ENCODE results near the gene ZNF236.
"Not testable (repeated sequence)": the region's sequence is repeated elsewhere in the genome, so short reads cannot be mapped to it uniquely, and the experiment has no call there.

The ZNF236 gene

DNA sequence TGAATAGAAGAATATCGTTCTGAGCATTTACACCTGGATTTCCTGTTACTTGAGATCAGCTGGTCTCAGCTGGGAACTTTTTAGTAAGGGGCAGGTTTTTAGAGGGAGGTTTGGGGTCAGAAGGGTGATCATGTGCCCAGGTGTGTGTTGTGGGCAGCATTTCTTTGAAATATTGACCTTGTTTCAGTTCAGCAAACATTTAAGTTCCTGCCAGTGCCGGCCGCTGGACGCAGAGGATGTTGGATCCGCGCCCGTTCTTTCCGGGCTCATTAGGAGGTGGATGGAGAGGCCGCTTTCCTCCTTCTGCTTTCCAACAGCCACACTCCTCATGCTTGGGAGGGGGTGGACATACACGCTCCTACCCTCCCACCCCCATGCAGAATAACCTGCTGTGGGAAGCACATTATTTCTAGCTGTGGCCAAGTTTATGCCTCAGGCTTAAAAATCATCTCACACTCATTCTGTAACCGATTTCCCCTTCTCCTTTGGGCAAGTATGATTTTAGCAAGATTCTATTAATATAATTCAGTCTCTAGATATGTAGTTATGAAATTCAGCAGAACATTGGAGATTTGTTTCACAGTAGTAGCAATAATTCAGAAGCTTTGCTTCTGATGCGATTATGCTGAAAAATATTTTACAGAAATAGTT, 131.4 kb downstream of the ZNF236 start:
- no peak for DNase-seq

- no peak for DNase-seq
Observed at GRCh38 chr18:76955524-76956170, 133.3 kb downstream of the ZNF236 start.

DNA sequence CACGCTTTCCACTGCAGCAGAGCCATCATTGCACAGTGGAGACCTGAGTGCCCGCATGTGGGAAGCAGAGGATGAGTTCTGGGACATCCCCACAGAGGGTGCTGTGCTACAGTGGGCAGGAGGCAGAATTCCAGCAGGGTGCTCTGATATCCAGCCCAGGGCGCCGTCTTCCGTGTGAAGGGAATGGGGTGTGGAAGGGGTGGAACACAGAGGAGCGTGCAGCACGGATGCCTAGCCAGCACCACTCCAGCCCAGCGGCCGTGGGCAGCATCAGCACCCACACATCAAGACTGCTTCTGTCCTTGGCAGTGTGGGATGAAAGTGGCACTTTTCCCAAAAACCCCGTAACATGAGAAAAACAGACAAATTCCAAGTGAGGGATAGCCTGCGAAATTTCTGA, 134.3 kb downstream of the ZNF236 start:
- DNase-seq: no peak

DNA sequence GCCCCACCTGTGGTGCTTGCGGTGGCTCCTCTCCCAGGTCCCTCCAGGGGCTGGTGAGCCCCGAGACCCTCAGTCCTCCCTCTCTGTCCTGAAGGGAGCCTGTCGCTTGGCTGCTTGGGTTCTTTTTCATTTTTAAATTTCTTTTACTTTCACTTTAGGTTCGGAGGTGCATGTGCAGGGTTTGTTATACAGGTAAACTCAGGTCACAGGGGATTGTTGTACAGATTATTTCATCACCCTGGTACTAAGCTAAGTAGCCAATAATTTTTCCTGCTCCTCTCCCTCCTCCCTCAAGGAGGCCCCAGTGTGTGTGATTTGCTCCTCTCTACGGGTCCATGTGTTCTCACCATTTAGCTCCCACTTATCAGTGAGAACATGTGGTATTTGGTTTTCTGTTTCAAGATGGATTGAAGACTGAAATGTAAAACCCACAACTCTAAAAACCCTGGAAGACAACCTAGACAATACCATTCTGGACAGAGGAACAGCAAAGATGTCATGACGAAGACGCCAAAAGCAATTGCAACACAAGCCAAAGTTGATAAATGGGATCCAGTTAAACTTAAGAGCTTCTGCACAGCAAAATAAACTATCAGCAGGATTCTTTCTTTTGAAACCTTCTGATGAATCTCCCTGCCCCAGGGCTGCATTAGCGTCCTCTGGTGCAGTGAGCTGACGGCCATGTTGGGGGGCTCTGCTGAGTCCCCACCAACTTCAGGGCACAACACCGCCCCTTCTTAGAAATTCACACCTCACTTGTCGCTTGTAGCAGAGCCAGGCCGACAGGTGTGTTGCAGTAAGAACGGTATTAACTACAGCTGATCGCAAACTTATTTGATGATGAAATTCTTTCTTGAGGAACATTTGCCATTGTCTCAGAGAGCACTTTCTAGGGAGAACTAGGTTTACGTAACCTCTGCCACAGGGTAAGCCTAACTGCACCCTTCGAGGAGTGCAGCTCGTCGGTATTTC, 135.3 kb downstream of the ZNF236 start:
- no peak for DNase-seq

- no peak for DNase-seq
Observed at GRCh38 chr18:76958692-76959341, 136.5 kb downstream of the ZNF236 start.

GRCh38 chr18:76959605-76960004, 137.2 kb downstream of the ZNF236 start:
- no peak for DNase-seq

DNA sequence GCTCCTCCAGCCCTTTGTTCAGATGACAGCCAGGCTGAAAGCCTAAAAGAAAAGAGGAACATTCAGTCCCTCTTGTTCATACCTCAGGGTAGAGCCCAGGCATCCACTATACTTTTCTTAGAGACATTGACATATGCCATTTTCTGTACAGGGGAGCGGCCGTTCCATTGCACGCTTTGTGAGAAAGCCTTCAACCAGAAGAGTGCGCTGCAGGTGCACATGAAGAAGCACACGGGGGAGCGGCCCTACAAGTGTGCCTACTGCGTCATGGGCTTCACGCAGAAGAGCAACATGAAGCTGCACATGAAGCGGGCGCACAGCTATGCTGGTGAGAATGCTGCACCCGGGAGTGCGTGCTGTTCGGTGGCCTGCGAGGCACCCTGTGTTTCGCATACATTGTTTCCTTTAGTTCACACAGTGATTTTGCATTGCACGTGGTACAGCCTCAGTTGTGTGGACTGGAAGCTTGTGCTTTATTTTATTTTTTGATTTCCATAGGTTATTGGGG, 138.2 kb downstream of the ZNF236 start:
- no peak for DNase-seq

GRCh38 chr18:76962851-76963250, 140.5 kb downstream of the ZNF236 start:
- no peak for DNase-seq

GRCh38 chr18:76963936-76964335, 141.6 kb downstream of the ZNF236 start:
- DNase-seq: no peak

GRCh38 chr18:76965555-76966151, 143.3 kb downstream of the ZNF236 start:
- not testable (repeated sequence) for DNase-seq

DNA sequence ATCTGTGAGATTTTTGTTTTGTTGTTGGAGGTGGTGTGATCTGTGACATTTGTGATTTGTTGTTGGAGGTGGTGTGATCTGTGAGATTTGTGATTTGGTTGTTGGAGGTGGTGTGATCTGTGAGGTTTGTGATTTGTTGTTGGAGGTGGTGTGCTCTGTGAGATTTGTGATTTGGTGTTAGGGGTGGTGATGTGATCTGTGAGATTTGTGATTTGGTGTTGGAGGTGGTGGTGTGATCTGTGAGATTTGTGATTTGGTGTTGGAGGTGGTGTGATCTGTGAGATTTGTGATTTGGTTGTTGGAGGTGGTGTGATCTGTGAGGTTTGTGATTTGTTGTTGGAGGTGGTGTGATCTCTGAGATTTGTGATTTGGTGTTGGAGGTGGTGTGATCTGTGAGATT, 144.9 kb downstream of the ZNF236 start:
- not testable (repeated sequence) for DNase-seq

DNA sequence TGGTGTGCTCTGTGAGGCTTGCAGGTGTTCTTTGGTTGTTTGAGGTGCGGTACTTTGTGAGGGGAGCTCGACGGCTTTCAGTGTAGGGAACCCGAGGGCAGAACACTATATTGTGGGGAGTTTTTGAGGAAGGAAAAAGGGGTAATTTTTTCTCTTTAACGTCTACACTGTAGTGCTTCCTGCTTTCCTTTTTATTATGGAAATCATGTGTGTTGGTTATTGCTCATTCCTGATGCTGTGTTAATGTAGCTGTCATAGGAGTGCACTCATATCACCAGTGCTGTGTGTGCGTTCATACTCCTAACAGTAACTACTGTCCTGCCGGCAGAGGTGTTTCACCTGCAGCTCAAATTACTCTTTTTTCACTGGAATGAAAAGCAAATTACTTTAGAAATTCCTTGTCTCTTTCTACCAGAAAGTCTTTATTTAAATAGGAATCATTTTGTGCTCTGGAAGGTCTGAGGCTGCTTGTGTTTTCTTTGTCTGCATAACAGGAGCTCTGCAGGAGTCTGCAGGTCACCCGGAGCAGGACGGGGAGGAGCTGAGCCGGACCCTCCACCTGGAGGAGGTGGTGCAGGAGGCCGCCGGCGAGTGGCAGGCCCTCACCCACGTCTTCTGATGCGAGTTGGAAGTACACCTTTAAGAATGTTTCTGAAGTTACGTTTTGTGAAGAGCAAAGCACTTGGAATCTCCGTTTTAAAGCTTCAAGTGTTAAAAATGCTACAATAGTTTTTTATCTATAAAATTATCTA, 145.5 kb downstream of the ZNF236 start:
- DNase-seq: no peak

GRCh38 chr18:76970770-76971559, 148.6 kb downstream of the ZNF236 start:
- no peak for DNase-seq

DNA sequence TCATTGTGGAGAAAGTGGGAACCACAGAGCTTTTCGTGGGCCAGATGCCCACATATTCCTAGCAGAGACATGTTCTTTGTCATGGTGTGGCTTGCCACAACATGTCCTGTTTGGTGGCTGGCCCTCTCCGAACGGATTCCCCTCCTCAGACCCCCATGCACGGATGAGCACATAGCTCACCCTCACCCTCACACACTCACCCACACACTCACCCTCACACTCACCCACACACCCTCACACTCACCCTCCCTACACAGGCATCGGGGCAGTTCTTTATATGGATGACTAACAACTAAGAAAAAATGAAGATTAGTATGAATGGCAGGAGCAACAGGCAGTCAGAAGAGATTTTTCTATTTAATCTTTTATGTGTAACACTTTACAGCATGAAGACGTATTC, 149.9 kb downstream of the ZNF236 start:
- DNase-seq: no peak

DNA sequence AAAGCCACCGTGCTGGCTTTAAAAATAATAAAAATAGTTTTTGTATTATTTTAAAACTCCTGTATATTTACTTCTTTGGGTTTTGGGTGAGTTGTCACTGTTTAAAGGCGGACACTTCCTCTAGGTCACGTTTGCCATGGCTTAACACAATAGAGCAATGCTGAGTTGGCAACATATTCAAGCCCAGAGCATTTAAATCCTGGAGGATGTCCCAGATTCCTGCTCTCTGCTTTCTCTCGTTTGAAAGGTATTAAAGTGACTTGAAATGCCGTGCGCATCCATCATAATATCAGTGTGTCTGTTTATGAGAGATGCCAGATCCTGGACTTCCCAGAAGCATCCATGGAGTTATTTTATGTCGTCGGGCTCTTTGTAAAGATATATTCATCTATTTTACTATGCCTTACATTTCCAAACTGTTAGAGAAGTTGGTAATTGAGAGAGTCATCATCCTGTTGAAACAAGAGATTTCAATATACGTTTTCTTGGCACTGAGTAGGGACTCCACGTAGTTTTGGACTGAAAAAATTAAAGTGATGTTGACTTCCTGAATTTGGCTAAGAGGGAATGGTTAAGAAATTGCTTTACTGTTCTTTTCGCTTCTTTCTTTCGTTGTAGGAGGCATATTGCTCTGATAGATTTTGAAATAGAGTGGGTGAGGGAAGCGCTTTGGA, 150.6 kb downstream of the ZNF236 start:
- DNase-seq: no peak

- DNase-seq: no peak
Observed at GRCh38 chr18:76973520-76974266, 151.3 kb downstream of the ZNF236 start.

DNA sequence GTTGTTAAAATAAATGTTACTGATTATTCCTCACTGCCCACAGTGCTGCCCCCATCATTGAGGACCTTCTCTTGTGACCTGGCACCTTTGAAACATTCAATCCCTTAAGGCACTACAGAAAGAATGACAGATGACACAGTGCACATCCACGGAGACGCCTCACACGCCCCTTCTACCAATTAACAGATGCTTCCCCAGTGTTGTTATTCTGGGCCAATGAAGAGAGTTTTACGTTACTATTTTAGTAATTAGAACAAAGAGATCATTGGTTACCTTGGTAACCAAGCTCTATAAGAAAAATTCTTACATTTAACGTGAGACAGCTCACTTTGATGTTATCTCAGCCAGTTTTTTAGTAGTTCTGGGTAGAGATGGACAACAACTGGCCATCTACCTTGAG, 152.0 kb downstream of the ZNF236 start:
- no peak for DNase-seq

DNA sequence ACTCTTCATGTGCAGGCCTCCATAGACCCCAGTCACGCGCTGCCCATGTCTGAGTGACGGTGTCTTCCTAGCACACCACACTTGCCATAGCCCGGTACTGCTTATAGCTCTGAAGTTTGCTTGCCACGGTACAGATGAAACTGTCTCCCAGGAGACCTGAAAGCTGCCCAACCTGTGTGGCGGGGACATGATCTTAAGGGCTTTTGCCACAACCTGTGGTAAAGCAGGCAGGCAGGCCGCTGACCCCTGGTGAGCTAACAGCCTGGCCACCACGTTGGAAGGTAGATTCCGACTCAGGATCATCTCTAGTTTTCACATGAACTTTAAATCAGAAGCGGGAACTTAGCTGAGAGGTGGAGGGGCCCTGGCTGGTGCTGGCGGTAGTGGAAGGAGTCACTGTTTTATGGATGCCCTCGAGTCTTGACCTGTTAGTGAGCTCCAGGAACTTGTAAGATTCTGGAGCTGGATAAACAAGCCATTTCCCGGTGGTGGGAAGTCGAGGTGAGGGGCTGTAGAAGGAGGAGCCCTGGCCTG, 153.3 kb downstream of the ZNF236 start:
- no peak for DNase-seq

- DNase-seq: no peak
Observed at GRCh38 chr18:76977108-76977621, 154.8 kb downstream of the ZNF236 start.
